Upper lobe of left lung (tissue), 4 donors: ENCODE measurements around the gene PTPRM.

ENCODE experiments used
- CTCF ChIP-seq, 6 experiments: fragments of 450-650 bp in 4 of 6; fragments of 200-600 bp in 2 of 6; sonication (generic) in 2 of 6; IDR thresholded peaks; one replicate each; pipeline ENCODE4 v1.5.1; 2016 to 2019; ENCODE audit warnings: antibody characterized with exemption in 6 of 6
- POLR2A ChIP-seq, 4 donors: fragments of 450-650 bp; IDR thresholded peaks; one replicate each; pipeline ENCODE4 v1.5.1; 2016 to 2017; ENCODE audit warnings: antibody characterized with exemption in 4 of 4, mild to moderate bottlenecking in 2 of 4

DNA sequence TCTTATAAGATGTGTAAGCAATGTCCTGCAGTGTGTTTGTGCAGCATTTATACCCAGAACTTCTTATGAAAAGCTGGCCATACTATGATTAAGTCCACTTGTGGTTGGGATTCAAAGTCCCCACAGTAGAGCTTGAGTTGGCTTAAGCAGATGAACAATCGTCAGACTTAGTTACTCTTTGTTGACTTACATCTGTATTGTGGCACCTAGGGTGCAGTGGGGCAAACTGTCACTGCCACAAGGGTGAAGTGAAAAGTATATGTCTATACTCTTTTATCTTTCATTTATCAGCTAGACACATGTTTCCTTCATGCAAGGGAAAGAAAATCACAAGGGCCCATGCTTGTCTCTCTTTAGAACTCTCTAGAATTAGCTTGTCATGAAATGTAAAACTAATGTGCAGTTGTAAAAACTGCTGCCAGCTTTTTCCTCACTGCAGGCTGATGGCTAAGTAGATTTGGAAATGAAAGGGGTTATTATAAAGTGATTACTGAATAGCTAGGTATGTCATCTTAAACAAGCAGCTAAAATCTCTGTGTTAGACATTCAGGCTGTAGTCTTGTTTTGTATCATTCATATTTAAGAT is 474.5 kb downstream of the PTPRM start:
- TF ChIP-seq CTCF (IDR thresholded peaks at IDR 0.05): no peak
- TF ChIP-seq POLR2A (IDR thresholded peaks at IDR 0.05): no peak
